Measurements from ENCODE around the gene NEB.

The NEB gene

GRCh38 chr2:151688719-151689118, 45.6 kb downstream of the NEB start:
- Histone ChIP-seq H3K4me1 (ENCODE audit: control insufficient read depth, low read depth, low read length) (no peaks in the 10 kb centered on the region), H2BK15ac (replicated peaks; ENCODE audit: low read depth) (no peak overlapping the region)
- WGBS (ENCODE audit: extremely low coverage, insufficient coverage, low lambda C conversion rate), result no CpG with 5 or more reads among the region's 2 CpGs

GRCh38 chr2:151682459-151683003, 51.7 kb downstream of the NEB start:
- WGBS (ENCODE audit: extremely low coverage, insufficient coverage, low lambda C conversion rate), result no CpG with 5 or more reads among the region's 4 CpGs
- no peak overlapping the region for H2BK15ac ChIP-seq (replicated peaks; ENCODE audit: low read depth)
- H3K27me3 ChIP-seq (ENCODE audit: insufficient read depth, low read length, poor library complexity), result no peaks in the 10 kb centered on the region
- no peak overlapping the region for H3K4me2 ChIP-seq (ENCODE audit: low read length)
- no peak overlapping the region for H2BK5ac ChIP-seq (ENCODE audit: low read length)
- no peak overlapping the region for H3K4me3 ChIP-seq (ENCODE audit: low read length)
- no peak overlapping the region for H2AK5ac ChIP-seq (ENCODE audit: low read length)
- no peak overlapping the region for H3K18ac ChIP-seq (ENCODE audit: low read length)
- no peak overlapping the region for H3K56ac ChIP-seq (ENCODE audit: low read length)
- H3K36me3 ChIP-seq (ENCODE audit: control insufficient read depth, insufficient read depth, low read length), result no peaks in the 10 kb centered on the region
- no peak overlapping the region for H3K9ac ChIP-seq (ENCODE audit: low read length)
- no peak overlapping the region for H3K23ac ChIP-seq (ENCODE audit: low read length)
- no peak overlapping the region for H2BK120ac ChIP-seq (ENCODE audit: low read depth, low read length)
- DNase-seq, result no peak
- no peak overlapping the region for H3K27ac ChIP-seq (ENCODE audit: low read depth, low read length)
- no peak overlapping the region for H4K5ac ChIP-seq (ENCODE audit: low read length)
- no peaks in the 10 kb centered on the region for H3K79me1 ChIP-seq (ENCODE audit: low read length)
- H4K8ac ChIP-seq (ENCODE audit: low read depth, low read length), result no peak overlapping the region
- H3K79me2 ChIP-seq (ENCODE audit: control insufficient read depth, insufficient read depth, low read length), result no peaks in the 10 kb centered on the region
- no peak overlapping the region for H3K4ac ChIP-seq (ENCODE audit: low read depth, low read length)
- H3K4me1 ChIP-seq (ENCODE audit: control insufficient read depth, low read depth, low read length), result no peaks in the 10 kb centered on the region

More at GRCh38 chr2:151688719-151689118, 45.6 kb downstream of the NEB start:
- Histone ChIP-seq H4K5ac (ENCODE audit: low read length) (no peak overlapping the region), H3K4me3 (ENCODE audit: low read length) (no peak overlapping the region), H2AK5ac (ENCODE audit: low read length) (no peak overlapping the region), H3K4me2 (ENCODE audit: low read length) (no peak overlapping the region), H3K79me1 (ENCODE audit: low read length) (no peaks in the 10 kb centered on the region), H3K18ac (ENCODE audit: low read length) (no peak overlapping the region), H3K23ac (ENCODE audit: low read length) (no peak overlapping the region), H2BK5ac (ENCODE audit: low read length) (no peak overlapping the region), H3K27me3 (ENCODE audit: insufficient read depth, low read length, poor library complexity) (no peaks in the 10 kb centered on the region), H3K4ac (ENCODE audit: low read depth, low read length) (no peak overlapping the region), H2BK120ac (ENCODE audit: low read depth, low read length) (no peak overlapping the region), H3K56ac (ENCODE audit: low read length) (no peak overlapping the region), H3K79me2 (ENCODE audit: control insufficient read depth, insufficient read depth, low read length) (no peaks in the 10 kb centered on the region), H3K27ac (ENCODE audit: low read depth, low read length) (no peak overlapping the region), H3K36me3 (ENCODE audit: control insufficient read depth, insufficient read depth, low read length) (no peaks in the 10 kb centered on the region), H4K8ac (ENCODE audit: low read depth, low read length) (no peak overlapping the region), H3K9ac (ENCODE audit: low read length) (no peak overlapping the region)
- DNase-seq, result no peak

- no peak overlapping the region for H3K9ac ChIP-seq (ENCODE audit: low read length)
- DNase-seq, result no peak
- WGBS (ENCODE audit: extremely low coverage, insufficient coverage, low lambda C conversion rate), result no CpG with 5 or more reads among the region's 3 CpGs
- no peaks in the 10 kb centered on the region for H3K79me2 ChIP-seq (ENCODE audit: control insufficient read depth, insufficient read depth, low read length)
- H3K23ac ChIP-seq (ENCODE audit: low read length), result no peak overlapping the region
- no peak overlapping the region for H2BK15ac ChIP-seq (replicated peaks; ENCODE audit: low read depth)
- no peak overlapping the region for H4K5ac ChIP-seq (ENCODE audit: low read length)
- no peak overlapping the region for H3K4me3 ChIP-seq (ENCODE audit: low read length)
- no peak overlapping the region for H3K4me2 ChIP-seq (ENCODE audit: low read length)
- H3K79me1 ChIP-seq (ENCODE audit: low read length), result no peaks in the 10 kb centered on the region
- no peaks in the 10 kb centered on the region for H3K36me3 ChIP-seq (ENCODE audit: control insufficient read depth, insufficient read depth, low read length)
- no peak overlapping the region for H3K56ac ChIP-seq (ENCODE audit: low read length)
- H3K4me1 ChIP-seq (ENCODE audit: control insufficient read depth, low read depth, low read length), result no peaks in the 10 kb centered on the region
- no peak overlapping the region for H3K4ac ChIP-seq (ENCODE audit: low read depth, low read length)
- H3K18ac ChIP-seq (ENCODE audit: low read length), result no peak overlapping the region
- H3K27me3 ChIP-seq (ENCODE audit: insufficient read depth, low read length, poor library complexity), result no peaks in the 10 kb centered on the region
- H3K27ac ChIP-seq (ENCODE audit: low read depth, low read length), result no peak overlapping the region
- no peak overlapping the region for H2AK5ac ChIP-seq (ENCODE audit: low read length)
- no peak overlapping the region for H2BK5ac ChIP-seq (ENCODE audit: low read length)
- H2BK120ac ChIP-seq (ENCODE audit: low read depth, low read length), result no peak overlapping the region
- no peak overlapping the region for H4K8ac ChIP-seq (ENCODE audit: low read depth, low read length)
Measured at GRCh38 chr2:151681051-151681450, 53.2 kb downstream of the NEB start.

- WGBS (ENCODE audit: extremely low coverage, insufficient coverage, low lambda C conversion rate), result no CpG with 5 or more reads among the region's 1 CpG
Measured at GRCh38 chr2:151679994-151680393, 54.3 kb downstream of the NEB start.

GRCh38 chr2:151678849-151679248, 55.4 kb downstream of the NEB start:
- no peaks in the 10 kb centered on the region for H3K79me1 ChIP-seq (ENCODE audit: low read length)
- no peak overlapping the region for H2AK5ac ChIP-seq (ENCODE audit: low read length)
- no peak overlapping the region for H2BK5ac ChIP-seq (ENCODE audit: low read length)
- H3K4me3 ChIP-seq (ENCODE audit: low read length), result no peak overlapping the region
- no peak overlapping the region for H3K18ac ChIP-seq (ENCODE audit: low read length)
- no peaks in the 10 kb centered on the region for H3K79me2 ChIP-seq (ENCODE audit: control insufficient read depth, insufficient read depth, low read length)
- no peak overlapping the region for H3K4me2 ChIP-seq (ENCODE audit: low read length)
- no peak for DNase-seq
- no peak overlapping the region for H3K27ac ChIP-seq (ENCODE audit: low read depth, low read length)
- H3K4ac ChIP-seq (ENCODE audit: low read depth, low read length), result no peak overlapping the region
- no CpG with 5 or more reads among the region's 6 CpGs for WGBS (ENCODE audit: extremely low coverage, insufficient coverage, low lambda C conversion rate)
- H4K5ac ChIP-seq (ENCODE audit: low read length), result no peak overlapping the region
- H3K9ac ChIP-seq (ENCODE audit: low read length), result no peak overlapping the region
- no peaks in the 10 kb centered on the region for H3K27me3 ChIP-seq (ENCODE audit: insufficient read depth, low read length, poor library complexity)
- H2BK15ac ChIP-seq (replicated peaks; ENCODE audit: low read depth), result no peak overlapping the region
- H3K36me3 ChIP-seq (ENCODE audit: control insufficient read depth, insufficient read depth, low read length), result no peaks in the 10 kb centered on the region
- no peak overlapping the region for H3K56ac ChIP-seq (ENCODE audit: low read length)
- no peak overlapping the region for H2BK120ac ChIP-seq (ENCODE audit: low read depth, low read length)
- H3K4me1 ChIP-seq (ENCODE audit: control insufficient read depth, low read depth, low read length), result no peaks in the 10 kb centered on the region
- H3K23ac ChIP-seq (ENCODE audit: low read length), result no peak overlapping the region
- H4K8ac ChIP-seq (ENCODE audit: low read depth, low read length), result no peak overlapping the region

More at GRCh38 chr2:151679994-151680393, 54.3 kb downstream of the NEB start:
- no peaks in the 10 kb centered on the region for H3K79me2 ChIP-seq (ENCODE audit: control insufficient read depth, insufficient read depth, low read length)
- H2BK120ac ChIP-seq (ENCODE audit: low read depth, low read length), result no peak overlapping the region
- no peak overlapping the region for H3K18ac ChIP-seq (ENCODE audit: low read length)
- H2BK5ac ChIP-seq (ENCODE audit: low read length), result no peak overlapping the region
- no peaks in the 10 kb centered on the region for H3K79me1 ChIP-seq (ENCODE audit: low read length)
- DNase-seq, result no peak
- H3K23ac ChIP-seq (ENCODE audit: low read length), result no peak overlapping the region
- no peak overlapping the region for H2AK5ac ChIP-seq (ENCODE audit: low read length)
- no peak overlapping the region for H4K5ac ChIP-seq (ENCODE audit: low read length)
- no peaks in the 10 kb centered on the region for H3K36me3 ChIP-seq (ENCODE audit: control insufficient read depth, insufficient read depth, low read length)
- no peak overlapping the region for H3K4ac ChIP-seq (ENCODE audit: low read depth, low read length)
- no peaks in the 10 kb centered on the region for H3K4me1 ChIP-seq (ENCODE audit: control insufficient read depth, low read depth, low read length)
- H4K8ac ChIP-seq (ENCODE audit: low read depth, low read length), result no peak overlapping the region
- no peak overlapping the region for H3K27ac ChIP-seq (ENCODE audit: low read depth, low read length)
- H2BK15ac ChIP-seq (replicated peaks; ENCODE audit: low read depth), result no peak overlapping the region
- no peaks in the 10 kb centered on the region for H3K27me3 ChIP-seq (ENCODE audit: insufficient read depth, low read length, poor library complexity)
- H3K4me3 ChIP-seq (ENCODE audit: low read length), result no peak overlapping the region
- no peak overlapping the region for H3K4me2 ChIP-seq (ENCODE audit: low read length)
- no peak overlapping the region for H3K56ac ChIP-seq (ENCODE audit: low read length)
- H3K9ac ChIP-seq (ENCODE audit: low read length), result no peak overlapping the region

GRCh38 chr2:151673016-151673415, 61.3 kb downstream of the NEB start:
- no peak overlapping the region for H3K4ac ChIP-seq (ENCODE audit: low read depth, low read length)
- H3K4me2 ChIP-seq (ENCODE audit: low read length), result no peak overlapping the region
- H3K23ac ChIP-seq (ENCODE audit: low read length), result no peak overlapping the region
- H3K27ac ChIP-seq (ENCODE audit: low read depth, low read length), result no peak overlapping the region
- H3K18ac ChIP-seq (ENCODE audit: low read length), result no peak overlapping the region
- H3K36me3 ChIP-seq (ENCODE audit: control insufficient read depth, insufficient read depth, low read length), result no peaks in the 10 kb centered on the region
- no peak overlapping the region for H2BK120ac ChIP-seq (ENCODE audit: low read depth, low read length)
- no peak overlapping the region for H2BK5ac ChIP-seq (ENCODE audit: low read length)
- H2AK5ac ChIP-seq (ENCODE audit: low read length), result no peak overlapping the region
- no peaks in the 10 kb centered on the region for H3K79me2 ChIP-seq (ENCODE audit: control insufficient read depth, insufficient read depth, low read length)
- no peak overlapping the region for H4K8ac ChIP-seq (ENCODE audit: low read depth, low read length)
- H3K27me3 ChIP-seq (ENCODE audit: insufficient read depth, low read length, poor library complexity), result no peaks in the 10 kb centered on the region
- H3K56ac ChIP-seq (ENCODE audit: low read length), result no peak overlapping the region
- no CpG with 5 or more reads among the region's 2 CpGs for WGBS (ENCODE audit: extremely low coverage, insufficient coverage, low lambda C conversion rate)
- H3K4me1 ChIP-seq (ENCODE audit: control insufficient read depth, low read depth, low read length), result no peaks in the 10 kb centered on the region
- no peak overlapping the region for H3K9ac ChIP-seq (ENCODE audit: low read length)
- H3K4me3 ChIP-seq (ENCODE audit: low read length), result no peak overlapping the region
- H2BK15ac ChIP-seq (replicated peaks; ENCODE audit: low read depth), result no peak overlapping the region
- H3K79me1 ChIP-seq (ENCODE audit: low read length), result no peaks in the 10 kb centered on the region
- no peak for DNase-seq
- no peak overlapping the region for H4K5ac ChIP-seq (ENCODE audit: low read length)

Measured in mesendoderm (in vitro differentiated cells).